ENCODE measurements around the gene DBF4. TPM values are rescaled to one million over a fixed set of nuclear protein-coding genes. Genes with fewer than 3 reads are reported as not detected.
"Not testable (repeated sequence)": the region's sequence is repeated elsewhere in the genome, so short reads cannot be mapped to it uniquely, and the experiment has no call there.

DBF4 gene
- total and polyA plus RNA-seq, 2 donors (not counting 1 experiment from before 2014, with no cell fraction given), result 5.5 to 13.9 TPM

DNA sequence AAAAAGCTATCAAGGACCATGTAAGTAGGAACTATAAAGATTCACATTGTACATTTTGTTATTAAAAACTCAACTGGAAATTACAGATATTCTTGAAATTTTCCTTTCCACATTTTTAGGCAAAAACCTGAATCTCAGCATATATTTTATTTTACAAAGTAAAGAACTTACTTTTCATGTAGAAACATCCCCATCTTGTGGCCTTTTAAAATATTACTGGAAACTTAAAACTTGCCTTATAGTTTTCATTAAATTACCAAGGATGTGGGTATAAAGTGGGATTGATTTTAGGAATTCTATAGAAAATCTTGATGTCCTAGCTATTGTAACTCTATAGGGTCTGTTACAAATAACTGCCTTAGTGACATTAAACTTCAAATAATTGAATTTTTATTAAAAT is 10.6 kb downstream of the DBF4 start:
- H3K4me3 ChIP-seq (replicated peaks in 1 of 4; ENCODE audit: control extremely low read depth in 1 of 4, insufficient read depth in 1 of 4, low read depth in 3 of 4, low read length in 4 of 4), result no peak overlapping the region
- H3K9me3 ChIP-seq (ENCODE audit: control insufficient read depth, insufficient read depth, low read depth, low read length), result no peaks in the 10 kb centered on the region
- no peaks in the 10 kb centered on the region for H3K27me3 ChIP-seq (ENCODE audit: control insufficient read depth, insufficient read depth, low read length)
- DNase-seq (ENCODE audit: low read depth in 2 of 2), result peak; percentile 33 to 75
- no peak overlapping the region for H2AFZ ChIP-seq (ENCODE audit: low read length)
- TF ChIP-seq EZH2 (IDR thresholded peaks at IDR 0.05; ENCODE audit: low read length, missing control alignments), result no peak
- TF ChIP-seq, protein P1, sequence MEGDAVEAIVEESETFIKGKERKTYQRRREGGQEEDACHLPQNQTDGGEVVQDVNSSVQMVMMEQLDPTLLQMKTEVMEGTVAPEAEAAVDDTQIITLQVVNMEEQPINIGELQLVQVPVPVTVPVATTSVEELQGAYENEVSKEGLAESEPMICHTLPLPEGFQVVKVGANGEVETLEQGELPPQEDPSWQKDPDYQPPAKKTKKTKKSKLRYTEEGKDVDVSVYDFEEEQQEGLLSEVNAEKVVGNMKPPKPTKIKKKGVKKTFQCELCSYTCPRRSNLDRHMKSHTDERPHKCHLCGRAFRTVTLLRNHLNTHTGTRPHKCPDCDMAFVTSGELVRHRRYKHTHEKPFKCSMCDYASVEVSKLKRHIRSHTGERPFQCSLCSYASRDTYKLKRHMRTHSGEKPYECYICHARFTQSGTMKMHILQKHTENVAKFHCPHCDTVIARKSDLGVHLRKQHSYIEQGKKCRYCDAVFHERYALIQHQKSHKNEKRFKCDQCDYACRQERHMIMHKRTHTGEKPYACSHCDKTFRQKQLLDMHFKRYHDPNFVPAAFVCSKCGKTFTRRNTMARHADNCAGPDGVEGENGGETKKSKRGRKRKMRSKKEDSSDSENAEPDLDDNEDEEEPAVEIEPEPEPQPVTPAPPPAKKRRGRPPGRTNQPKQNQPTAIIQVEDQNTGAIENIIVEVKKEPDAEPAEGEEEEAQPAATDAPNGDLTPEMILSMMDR (conservative IDR thresholded peaks at IDR 0.05 in 1 of 2, IDR thresholded peaks at IDR 0.05 in 1 of 2; ENCODE audit: low read depth in 1 of 2, low read length in 2 of 2), result peak in 1 of 2 donors; percentile 19
- H3K4me1 ChIP-seq (ENCODE audit: control insufficient read depth, extremely low read depth, insufficient read depth, low read length), result no peaks in the 10 kb centered on the region
- H3K4me2 ChIP-seq (ENCODE audit: extremely low read depth, insufficient read depth, low read length), result no peak overlapping the region
- no peaks in the 10 kb centered on the region for H4K20me1 ChIP-seq (ENCODE audit: control insufficient read depth, extremely low read depth, insufficient read depth, low read length)
- peaks cover 19% of the 10 kb centered on the region for H3K79me2 ChIP-seq (ENCODE audit: control insufficient read depth, insufficient read depth, low read length)
- no peak overlapping the region for H3K9ac ChIP-seq (ENCODE audit: insufficient read depth, low read length)
- peaks cover 2% of the 10 kb centered on the region for H3K36me3 ChIP-seq (ENCODE audit: control insufficient read depth, insufficient read depth, low read length)
- H3K27ac ChIP-seq (ENCODE audit: insufficient read depth, low read length), result no peak overlapping the region

DNA sequence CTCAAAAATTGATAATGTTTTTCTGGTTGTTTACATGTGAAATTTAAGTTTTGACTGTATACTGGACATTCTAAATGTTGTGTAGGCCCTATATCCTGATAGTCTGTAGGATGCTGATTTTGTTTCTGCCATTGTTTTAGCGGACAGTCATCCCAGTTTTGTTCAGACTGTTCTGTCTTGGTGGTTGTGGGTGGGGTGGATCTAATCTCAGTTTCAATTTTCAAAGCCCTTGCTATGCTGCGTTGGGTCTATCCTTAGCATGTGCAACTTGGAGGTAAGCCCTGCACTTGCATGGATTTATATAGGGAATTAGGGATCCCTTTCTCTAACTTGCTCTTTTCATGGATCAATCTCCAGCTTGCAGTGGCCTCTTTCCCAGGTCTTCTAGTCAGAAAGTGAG is 19.1 kb downstream of the DBF4 start:
- Histone ChIP-seq H3K9ac (ENCODE audit: insufficient read depth, low read length) (no peak overlapping the region), H3K4me3 (replicated peaks in 1 of 4; ENCODE audit: control extremely low read depth in 1 of 4, insufficient read depth in 1 of 4, low read depth in 3 of 4, low read length in 4 of 4) (no peak overlapping the region), H4K20me1 (ENCODE audit: control insufficient read depth, extremely low read depth, insufficient read depth, low read length) (no peaks in the 10 kb centered on the region), H3K4me1 (ENCODE audit: control insufficient read depth, extremely low read depth, insufficient read depth, low read length) (no peaks in the 10 kb centered on the region), H2AFZ (ENCODE audit: low read length) (no peak overlapping the region), H3K9me3 (ENCODE audit: control insufficient read depth, insufficient read depth, low read depth, low read length) (no peaks in the 10 kb centered on the region), H3K79me2 (ENCODE audit: control insufficient read depth, insufficient read depth, low read length) (peaks cover 8% of the 10 kb centered on the region), H3K4me2 (ENCODE audit: extremely low read depth, insufficient read depth, low read length) (no peak overlapping the region), H3K36me3 (ENCODE audit: control insufficient read depth, insufficient read depth, low read length) (peaks cover 4% of the 10 kb centered on the region), H3K27me3 (ENCODE audit: control insufficient read depth, insufficient read depth, low read length) (no peaks in the 10 kb centered on the region), H3K27ac (ENCODE audit: insufficient read depth, low read length) (no peak overlapping the region)
- DNase-seq (ENCODE audit: low read depth in 2 of 2), result no peak
- TF ChIP-seq, protein P1 (conservative IDR thresholded peaks at IDR 0.05 in 1 of 2, IDR thresholded peaks at IDR 0.05 in 1 of 2; ENCODE audit: low read depth in 1 of 2, low read length in 2 of 2), result no peak
- TF ChIP-seq EZH2 (IDR thresholded peaks at IDR 0.05; ENCODE audit: low read length, missing control alignments), result no peak

DNA sequence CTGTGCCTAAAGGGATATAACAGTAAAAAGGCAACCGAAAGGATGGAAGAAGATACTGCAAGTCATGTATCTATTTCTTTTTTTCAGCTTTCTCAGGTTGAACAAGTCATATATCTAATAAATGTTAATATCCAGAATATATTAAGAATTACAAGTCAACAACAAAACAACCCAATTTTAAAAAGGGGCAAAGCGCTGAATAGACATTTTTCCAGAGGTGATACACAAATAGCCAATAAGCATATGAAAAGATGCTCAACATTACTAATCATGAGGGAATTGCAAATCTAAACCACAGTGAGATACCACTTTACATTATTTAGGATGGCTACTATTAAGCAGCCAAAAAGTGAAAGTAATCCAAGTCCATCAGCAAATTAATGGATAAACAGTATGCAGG is 23.0 kb downstream of the DBF4 start:
- Histone ChIP-seq H3K4me2 (ENCODE audit: extremely low read depth, insufficient read depth, low read length) (no peak overlapping the region), H3K4me1 (ENCODE audit: control insufficient read depth, extremely low read depth, insufficient read depth, low read length) (no peaks in the 10 kb centered on the region), H3K4me3 (replicated peaks in 1 of 4; ENCODE audit: control extremely low read depth in 1 of 4, insufficient read depth in 1 of 4, low read depth in 3 of 4, low read length in 4 of 4) (no peak overlapping the region), H3K9me3 (ENCODE audit: control insufficient read depth, insufficient read depth, low read depth, low read length) (no peaks in the 10 kb centered on the region), H3K27me3 (ENCODE audit: control insufficient read depth, insufficient read depth, low read length) (no peaks in the 10 kb centered on the region), H2AFZ (ENCODE audit: low read length) (no peak overlapping the region), H3K27ac (ENCODE audit: insufficient read depth, low read length) (no peak overlapping the region), H3K9ac (ENCODE audit: insufficient read depth, low read length) (no peak overlapping the region), H3K36me3 (ENCODE audit: control insufficient read depth, insufficient read depth, low read length) (peaks cover 5% of the 10 kb centered on the region), H4K20me1 (ENCODE audit: control insufficient read depth, extremely low read depth, insufficient read depth, low read length) (no peaks in the 10 kb centered on the region), H3K79me2 (ENCODE audit: control insufficient read depth, insufficient read depth, low read length) (no peaks in the 10 kb centered on the region)
- no peak for DNase-seq (ENCODE audit: low read depth in 2 of 2)
- TF ChIP-seq, protein P1 (conservative IDR thresholded peaks at IDR 0.05 in 1 of 2, IDR thresholded peaks at IDR 0.05 in 1 of 2; ENCODE audit: low read depth in 1 of 2, low read length in 2 of 2), result no peak
- no peak for TF ChIP-seq EZH2 (IDR thresholded peaks at IDR 0.05; ENCODE audit: low read length, missing control alignments)

DNA sequence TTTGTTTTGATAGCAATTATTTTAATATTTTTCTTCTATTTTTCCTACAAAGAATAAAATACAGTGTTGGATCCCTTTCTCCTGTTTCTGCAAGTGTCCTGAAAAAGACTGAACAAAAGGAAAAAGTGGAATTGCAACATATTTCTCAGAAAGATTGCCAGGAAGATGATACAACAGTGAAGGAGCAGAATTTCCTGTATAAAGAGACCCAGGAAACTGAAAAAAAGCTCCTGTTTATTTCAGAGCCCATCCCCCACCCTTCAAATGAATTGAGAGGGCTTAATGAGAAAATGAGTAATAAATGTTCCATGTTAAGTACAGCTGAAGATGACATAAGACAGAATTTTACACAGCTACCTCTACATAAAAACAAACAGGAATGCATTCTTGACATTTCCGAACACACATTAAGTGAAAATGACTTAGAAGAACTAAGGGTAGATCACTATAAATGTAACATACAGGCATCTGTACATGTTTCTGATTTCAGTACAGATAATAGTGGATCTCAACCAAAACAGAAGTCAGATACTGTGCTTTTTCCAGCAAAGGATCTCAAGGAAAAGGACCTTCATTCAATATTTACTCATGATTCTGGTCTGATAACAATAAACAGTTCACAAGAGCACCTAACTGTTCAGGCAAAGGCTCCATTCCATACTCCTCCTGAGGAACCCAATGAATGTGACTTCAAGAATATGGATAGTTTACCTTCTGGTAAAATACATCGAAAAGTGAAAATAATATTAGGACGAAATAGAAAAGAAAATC is 31.0 kb downstream of the DBF4 start:
- not testable (repeated sequence) for H3K36me3 ChIP-seq (ENCODE audit: control insufficient read depth, insufficient read depth, low read length); H3K79me2 ChIP-seq (ENCODE audit: control insufficient read depth, insufficient read depth, low read length); H3K4me1 ChIP-seq (ENCODE audit: control insufficient read depth, extremely low read depth, insufficient read depth, low read length); H4K20me1 ChIP-seq (ENCODE audit: control insufficient read depth, extremely low read depth, insufficient read depth, low read length); H3K9me3 ChIP-seq (ENCODE audit: control insufficient read depth, insufficient read depth, low read depth, low read length); H3K9ac ChIP-seq (ENCODE audit: insufficient read depth, low read length); H3K27me3 ChIP-seq (ENCODE audit: control insufficient read depth, insufficient read depth, low read length); H3K4me2 ChIP-seq (ENCODE audit: extremely low read depth, insufficient read depth, low read length); DNase-seq (ENCODE audit: low read depth in 2 of 2); H3K4me3 ChIP-seq (replicated peaks in 1 of 4; ENCODE audit: control extremely low read depth in 1 of 4, insufficient read depth in 1 of 4, low read depth in 3 of 4, low read length in 4 of 4); H3K27ac ChIP-seq (ENCODE audit: insufficient read depth, low read length); H2AFZ ChIP-seq (ENCODE audit: low read length)
